Activated CD4-positive, alpha-beta memory T cell treated with anti-CD3 and anti-CD28 coated beads, Interleukin-2, amount 10 ng/mL, durations not matched to agents 7 days and 5 days (primary cell): ENCODE data around the gene CLCN2. TPM values are rescaled to one million over a fixed set of nuclear protein-coding genes. Genes with fewer than 3 reads are reported as not detected.

Source experiments
- CTCF ChIA-PET: fragments of 350-600 bp; sonication (Branson Sonifier 250); formaldehyde crosslinking; loops from one replicate; lab custom pipeline; 2021; ENCODE audit warnings: antibody characterized with exemption, inconsistent platforms; lab: Charles Lee
- POLR2A ChIA-PET: fragments of 350-600 bp; sonication (Branson Sonifier 250); formaldehyde crosslinking; loops from one replicate; lab custom pipeline; 2021; ENCODE audit warnings: antibody characterized with exemption; lab: Charles Lee
- DNase-seq: peaks from one replicate; pipeline ENCODE4 v3.0.0-alpha.2; 2020
- H3K27ac Mint-ChIP-seq: one replicate; pipeline ENCODE4 v1.8.0; 2021; ENCODE audit warnings: mild to moderate bottlenecking, mixed read lengths
- H3K27me3 Mint-ChIP-seq: one replicate; pipeline ENCODE4 v1.8.0; 2021; ENCODE audit warnings: mixed read lengths
- H3K36me3 Mint-ChIP-seq: one replicate; pipeline ENCODE4 v1.8.0; 2021; ENCODE audit warnings: low read depth, mixed read lengths
- H3K4me1 Mint-ChIP-seq: one replicate; pipeline ENCODE4 v1.8.0; 2021; ENCODE audit warnings: mixed read lengths
- H3K4me3 Mint-ChIP-seq: one replicate; pipeline ENCODE4 v1.8.0; 2021; ENCODE audit warnings: mild to moderate bottlenecking, mixed read lengths
- H3K9me3 Mint-ChIP-seq: one replicate; pipeline ENCODE4 v1.8.0; 2021; ENCODE audit warnings: mixed read lengths
- total RNA-seq, 2 experiments: library from RNA; stranded (reverse); gene quantifications; one replicate each; pipeline ENCODE4 v1.2.3, GENCODE V29; 2021

CLCN2 gene
- total RNA-seq, 2 experiments from 2014 or later, result 3.6 to 4.9 TPM

DNA sequence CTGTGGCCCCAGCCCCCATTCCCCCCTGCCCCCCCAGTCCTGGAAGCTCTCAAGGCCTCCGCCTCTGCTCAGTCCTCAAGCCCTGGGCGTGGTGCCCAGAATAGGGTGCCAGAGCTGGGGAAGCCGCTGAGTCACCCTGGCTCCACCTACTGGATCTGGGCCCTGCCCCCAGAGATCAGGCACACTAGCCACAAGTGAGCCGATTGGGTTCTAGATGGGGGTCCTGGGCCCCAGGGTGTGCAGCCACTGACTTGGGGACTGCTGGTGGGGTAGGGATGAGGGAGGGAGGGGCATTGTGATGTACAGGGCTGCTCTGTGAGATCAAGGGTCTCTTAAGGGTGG lies 41.3 kb downstream of the CLCN2 start:
- Mint-ChIP-seq H3K27ac (peak overlapping the region; percentile 49), H3K4me3 (no peak overlapping the region), H3K4me1 (peaks cover 44% of the 10 kb centered on the region), H3K36me3 (peaks cover 83% of the 10 kb centered on the region), H3K27me3 (no peaks in the 10 kb centered on the region), H3K9me3 (no peaks in the 10 kb centered on the region)
- DNase-seq, result peak; percentile 53
- ChIA-PET POLR2A (interaction anchor here (0.6 to 1.5 kb wide), 2 partner anchors 11 to 28 kb away, joined by 3 to 4 read pairs; no protein-coding TSS in a partner anchor), CTCF (interaction anchor here (1.2 kb wide), 1 partner anchor 14 kb away, joined by 4 read pairs; no protein-coding TSS in a partner anchor)

DNA sequence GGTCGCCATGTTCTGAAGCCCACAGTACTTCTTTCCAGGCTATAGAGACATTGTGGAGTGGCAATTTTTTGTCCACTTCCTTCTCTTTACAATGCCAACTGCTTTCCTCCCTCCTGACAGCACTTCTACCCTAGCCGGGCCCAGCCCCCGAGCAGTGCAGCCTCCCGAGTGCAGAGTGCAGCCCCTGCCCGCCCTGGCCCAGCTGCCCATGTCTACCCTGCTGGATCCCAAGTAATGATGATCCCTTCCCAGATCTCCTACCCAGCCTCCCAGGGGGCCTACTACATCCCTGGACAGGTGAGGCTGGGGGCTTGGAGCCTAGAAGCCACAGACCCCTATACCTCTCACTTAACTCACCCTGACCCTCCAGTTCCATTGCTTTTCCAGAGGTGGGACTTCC lies 44.2 kb downstream of the CLCN2 start:
- H3K4me1 Mint-ChIP-seq, result peaks cover 50% of the 10 kb centered on the region
- H3K9me3 Mint-ChIP-seq, result no peaks in the 10 kb centered on the region
- H3K27me3 Mint-ChIP-seq, result no peaks in the 10 kb centered on the region
- peak overlapping the region; percentile 90 for H3K4me3 Mint-ChIP-seq
- peaks cover 55% of the 10 kb centered on the region for H3K36me3 Mint-ChIP-seq
- ChIA-PET CTCF (no interaction called here), POLR2A (interaction anchor here (1.7 to 2.2 kb wide), 2 partner anchors 16 to 18 kb away, joined by 5 to 7 read pairs; no protein-coding TSS in a partner anchor)
- no peak for DNase-seq
- peak overlapping the region; percentile 90 for H3K27ac Mint-ChIP-seq

DNA sequence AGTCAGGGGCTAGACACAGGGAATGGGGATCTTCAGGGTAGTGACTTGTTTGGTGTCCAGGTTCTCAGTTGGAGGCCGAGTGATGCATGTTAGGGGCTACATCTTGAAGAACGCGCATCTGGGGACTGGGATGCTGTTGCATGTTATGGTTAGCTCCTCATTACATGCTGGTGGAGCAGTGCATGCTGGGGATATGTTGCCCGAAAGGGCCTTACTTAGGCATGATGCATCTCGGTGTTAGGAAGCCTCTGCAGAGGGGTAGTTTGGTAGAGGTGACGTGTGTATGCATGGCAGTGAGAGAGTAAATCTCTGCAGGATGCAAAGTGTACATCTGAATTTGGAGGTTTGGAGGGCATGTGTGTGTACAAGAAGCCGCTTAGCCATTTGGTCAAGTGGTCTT lies 44.6 kb downstream of the CLCN2 start:
- peak overlapping the region; percentile 90 for H3K27ac Mint-ChIP-seq
- peaks cover 50% of the 10 kb centered on the region for H3K4me1 Mint-ChIP-seq
- H3K9me3 Mint-ChIP-seq, result no peaks in the 10 kb centered on the region
- CTCF ChIA-PET, result no interaction called here
- no peaks in the 10 kb centered on the region for H3K27me3 Mint-ChIP-seq
- H3K36me3 Mint-ChIP-seq, result peaks cover 50% of the 10 kb centered on the region
- no peak for DNase-seq
- peak overlapping the region; percentile 90 for H3K4me3 Mint-ChIP-seq
- POLR2A ChIA-PET, result interaction anchor here (1.7 to 2.2 kb wide), 2 partner anchors 16 to 18 kb away, joined by 5 to 7 read pairs; no protein-coding TSS in a partner anchor

DNA sequence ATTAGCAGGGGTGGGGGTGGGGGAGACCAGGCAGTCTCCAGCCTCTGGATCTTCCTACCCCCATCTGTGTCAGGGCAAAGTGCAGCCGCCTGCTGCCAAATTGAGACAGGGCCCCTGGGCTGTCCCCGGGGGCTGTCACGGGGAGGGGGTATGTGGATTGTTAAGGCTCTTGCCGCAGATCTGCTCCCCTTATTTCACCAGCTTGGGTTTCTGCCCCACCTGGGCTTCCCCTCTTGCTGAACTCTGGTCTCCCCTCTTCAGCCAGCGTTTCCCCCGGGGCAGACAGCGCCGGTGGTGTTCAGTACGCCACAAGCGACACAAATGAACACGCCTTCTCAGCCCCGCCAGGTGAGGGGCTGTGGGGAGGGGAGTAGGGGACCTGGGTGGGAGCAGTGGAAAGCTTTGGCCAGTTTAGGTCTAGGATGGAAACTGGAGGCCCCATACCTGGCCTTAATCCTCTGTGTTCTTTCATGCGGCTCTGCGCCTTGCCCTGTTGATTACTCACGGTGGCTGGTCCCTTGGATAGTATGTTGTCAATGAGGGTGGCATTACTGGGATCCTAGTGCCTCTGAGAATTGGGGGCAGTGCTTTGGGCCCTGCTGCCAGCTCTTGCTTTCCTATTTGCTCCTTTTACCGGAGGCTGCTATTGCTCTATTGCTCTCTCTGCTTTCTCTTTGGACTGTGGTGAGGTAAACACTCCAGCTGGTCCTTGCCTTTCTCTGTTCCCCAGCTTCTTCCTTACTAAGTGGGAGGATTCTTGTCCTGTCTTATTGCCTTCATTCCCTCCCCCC lies 45.3 kb downstream of the CLCN2 start:
- H3K36me3 Mint-ChIP-seq, result peaks cover 43% of the 10 kb centered on the region
- ChIA-PET CTCF (interaction anchor here (0.7 kb wide), 1 partner anchor 66 kb away, joined by 4 read pairs; the partner anchor contains the start of gene EEF1AKMT4), POLR2A (interaction anchor here (0.8 to 2.2 kb wide), 12 partner anchors 10 to 69 kb away, joined by 3 to 18 read pairs (median 4); partner anchors contain the start of gene EEF1AKMT4)

DNA sequence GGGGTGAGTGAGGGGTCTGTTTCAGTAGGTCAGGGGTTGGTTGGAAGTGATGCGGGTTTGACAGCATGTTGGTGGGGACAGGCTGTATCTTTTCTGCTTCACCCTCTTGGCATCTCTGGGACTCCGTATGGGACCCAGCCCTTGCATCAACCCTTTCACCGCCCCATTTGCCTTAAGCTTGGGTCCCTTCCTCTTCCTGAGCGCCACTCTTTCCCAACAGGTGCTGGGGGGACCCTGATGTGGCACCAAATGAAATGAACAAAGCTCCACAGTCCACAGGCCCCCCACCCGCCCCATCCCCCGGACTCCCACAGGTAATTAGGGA lies 45.9 kb downstream of the CLCN2 start:
- Mint-ChIP-seq H3K9me3 (no peaks in the 10 kb centered on the region), H3K4me1 (peaks cover 45% of the 10 kb centered on the region), H3K36me3 (peaks cover 38% of the 10 kb centered on the region), H3K27me3 (no peaks in the 10 kb centered on the region), H3K27ac (peak overlapping the region; percentile 90), H3K4me3 (peak overlapping the region; percentile 90)
- POLR2A ChIA-PET, result interaction anchor here (0.8 to 2.2 kb wide), 11 partner anchors 10 to 69 kb away, joined by 3 to 18 read pairs (median 4); partner anchors contain the start of gene EEF1AKMT4
- CTCF ChIA-PET, result interaction anchor here (0.7 kb wide), 1 partner anchor 66 kb away, joined by 4 read pairs; the partner anchor contains the start of gene EEF1AKMT4
- DNase-seq, result no peak

More for the DNA sequence above, 45.3 kb downstream of the CLCN2 start:
- Mint-ChIP-seq H3K27me3 (no peaks in the 10 kb centered on the region), H3K4me3 (peak overlapping the region; percentile 90), H3K9me3 (no peaks in the 10 kb centered on the region), H3K4me1 (peaks cover 46% of the 10 kb centered on the region), H3K27ac (peak overlapping the region; percentile 90)
- no peak for DNase-seq

DNA sequence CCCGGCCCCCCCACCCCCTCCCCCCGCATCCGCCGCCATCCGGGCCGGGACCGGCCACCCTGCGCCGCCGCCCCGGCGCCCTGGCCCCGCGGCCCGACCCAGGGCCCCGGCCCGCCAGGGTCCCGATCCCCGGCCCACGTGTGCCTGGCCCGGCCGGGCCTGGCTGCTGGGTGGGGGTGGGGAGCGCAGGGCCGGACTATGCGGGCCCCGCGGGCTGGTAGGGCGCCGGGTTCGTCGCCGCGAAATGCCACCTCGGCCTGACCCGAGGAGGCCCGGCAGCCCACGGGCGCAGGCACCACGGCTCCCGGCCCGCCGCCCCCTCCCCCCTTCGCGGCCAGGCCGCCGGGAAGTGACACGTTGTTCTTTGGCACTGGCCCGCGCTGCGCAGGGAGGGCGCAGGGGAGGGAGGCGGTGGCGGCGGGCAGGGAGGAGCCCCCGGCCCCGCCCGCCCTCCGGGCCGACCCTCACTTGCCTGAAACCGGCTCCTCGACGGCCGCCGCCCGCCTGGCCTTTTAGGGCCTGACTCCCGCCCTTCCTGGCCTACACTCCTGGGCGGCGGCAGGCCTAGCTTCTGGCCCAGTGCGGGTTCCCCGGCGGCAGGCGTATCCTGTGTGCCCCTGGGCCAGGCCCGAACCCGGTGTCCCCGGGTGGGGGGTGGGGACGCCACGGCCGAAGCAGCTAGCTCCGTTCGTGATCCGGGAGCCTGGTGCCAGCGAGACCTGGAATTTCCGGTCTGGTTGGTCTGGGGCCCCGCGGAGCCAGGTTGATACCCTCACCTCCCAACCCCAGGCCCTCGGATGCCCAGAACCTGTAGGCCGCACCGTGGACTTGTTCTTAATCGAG lies 46.5 kb downstream of the CLCN2 start:
- Mint-ChIP-seq H3K36me3 (peaks cover 35% of the 10 kb centered on the region), H3K4me3 (peak overlapping the region; percentile 90), H3K9me3 (no peaks in the 10 kb centered on the region), H3K4me1 (peaks cover 42% of the 10 kb centered on the region), H3K27ac (peak overlapping the region; percentile 90), H3K27me3 (no peaks in the 10 kb centered on the region)
- ChIA-PET POLR2A (interaction anchor here (1.0 to 2.2 kb wide), 9 partner anchors 11 to 68 kb away, joined by 4 to 18 read pairs (median 4); partner anchors contain the start of gene EEF1AKMT4), CTCF (no interaction called here)
- DNase-seq, result peak; percentile 65

DNA sequence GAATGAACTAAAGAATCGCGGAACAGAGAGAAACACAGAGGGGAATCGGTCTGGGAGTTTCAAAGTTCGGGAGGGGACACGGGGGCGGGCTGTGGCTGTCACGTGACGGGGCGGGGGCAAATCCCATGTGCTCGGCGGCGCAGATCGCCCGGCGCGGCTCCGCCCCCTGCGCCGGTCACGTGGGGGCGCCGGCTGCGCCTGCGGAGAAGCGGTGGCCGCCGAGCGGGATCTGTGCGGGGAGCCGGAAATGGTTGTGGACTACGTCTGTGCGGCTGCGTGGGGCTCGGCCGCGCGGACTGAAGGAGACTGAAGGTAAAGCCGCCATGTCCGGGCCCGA lies 47.1 kb downstream of the CLCN2 start, which contains the start of gene EIF4G1:
Gene EIF4G1, plus strand, starts transcription at position 244 of the 337 bp plus-strand sequence. CDS start 1,191 bp downstream, outside the sequence.
- H3K27me3 Mint-ChIP-seq, result no peaks in the 10 kb centered on the region
- H3K4me3 Mint-ChIP-seq, result peak within 1 kb of the TSS; percentile 90
- ChIA-PET POLR2A (no interaction called here), CTCF (no interaction called here)
- H3K9me3 Mint-ChIP-seq, result no peaks in the 10 kb centered on the region
- peak within 1 kb of the TSS; percentile 90 for H3K27ac Mint-ChIP-seq
- DNase-seq, result peak; percentile 93
- H3K4me1 Mint-ChIP-seq, result peaks cover 36% of the 10 kb centered on the region
- peaks cover 34% of the 10 kb centered on the region for H3K36me3 Mint-ChIP-seq

DNA sequence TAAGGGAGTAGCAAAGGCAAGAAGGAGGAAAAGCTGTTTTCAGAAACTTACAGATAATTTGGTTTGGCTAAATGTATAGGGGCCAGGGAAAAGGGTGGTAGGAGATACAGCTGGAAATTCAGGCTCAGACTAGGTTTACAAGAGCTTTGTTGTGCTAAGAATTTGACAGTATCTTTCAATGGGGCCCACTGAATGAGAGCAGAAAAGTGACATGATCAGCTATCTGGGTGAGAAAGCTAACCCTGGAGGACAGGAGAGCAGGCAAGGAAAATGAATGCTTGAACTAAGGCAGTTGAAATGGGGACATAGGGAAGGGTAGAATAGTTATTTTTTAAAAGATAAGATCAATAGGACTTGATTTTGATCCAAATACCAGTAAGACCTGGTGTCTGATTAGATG lies 49.8 kb downstream of the CLCN2 start:
- Mint-ChIP-seq H3K4me3 (no peak overlapping the region), H3K9me3 (no peaks in the 10 kb centered on the region), H3K36me3 (peaks cover 40% of the 10 kb centered on the region), H3K27ac (no peak overlapping the region), H3K4me1 (peaks cover 15% of the 10 kb centered on the region), H3K27me3 (no peaks in the 10 kb centered on the region)
- DNase-seq, result no peak
- ChIA-PET CTCF (interaction anchor here (1.4 kb wide), 1 partner anchor 42 kb away, joined by 4 read pairs; no protein-coding TSS in a partner anchor), POLR2A (interaction anchor here (1.5 to 1.7 kb wide), 2 partner anchors 9 to 12 kb away, joined by 4 to 10 read pairs; partner anchors contain the start of gene PSMD2)

DNA sequence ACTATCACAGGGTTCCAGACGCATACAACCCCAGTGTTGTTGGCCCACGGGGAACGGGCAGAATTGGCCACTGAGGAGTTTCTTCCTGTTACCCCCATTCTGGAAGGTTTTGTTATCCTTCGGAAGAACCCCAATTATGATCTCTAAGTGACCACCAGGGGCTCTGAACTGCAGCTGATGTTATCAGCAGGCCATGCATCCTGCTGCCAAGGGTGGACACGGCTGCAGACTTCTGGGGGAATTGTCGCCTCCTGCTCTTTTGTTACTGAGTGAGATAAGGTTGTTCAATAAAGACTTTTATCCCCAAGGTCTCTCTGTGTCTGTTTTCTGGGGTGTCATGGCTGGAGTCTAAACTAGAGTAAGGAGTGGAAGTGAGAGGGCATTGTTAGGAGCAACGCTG lies 52.7 kb downstream of the CLCN2 start:
- no peaks in the 10 kb centered on the region for H3K27me3 Mint-ChIP-seq
- CTCF ChIA-PET, result no interaction called here
- POLR2A ChIA-PET, result no interaction called here
- no peak overlapping the region for H3K4me3 Mint-ChIP-seq
- H3K27ac Mint-ChIP-seq, result no peak overlapping the region
- peaks cover 54% of the 10 kb centered on the region for H3K36me3 Mint-ChIP-seq
- no peaks in the 10 kb centered on the region for H3K9me3 Mint-ChIP-seq
- H3K4me1 Mint-ChIP-seq, result peaks cover 1% of the 10 kb centered on the region
- no peak for DNase-seq

DNA sequence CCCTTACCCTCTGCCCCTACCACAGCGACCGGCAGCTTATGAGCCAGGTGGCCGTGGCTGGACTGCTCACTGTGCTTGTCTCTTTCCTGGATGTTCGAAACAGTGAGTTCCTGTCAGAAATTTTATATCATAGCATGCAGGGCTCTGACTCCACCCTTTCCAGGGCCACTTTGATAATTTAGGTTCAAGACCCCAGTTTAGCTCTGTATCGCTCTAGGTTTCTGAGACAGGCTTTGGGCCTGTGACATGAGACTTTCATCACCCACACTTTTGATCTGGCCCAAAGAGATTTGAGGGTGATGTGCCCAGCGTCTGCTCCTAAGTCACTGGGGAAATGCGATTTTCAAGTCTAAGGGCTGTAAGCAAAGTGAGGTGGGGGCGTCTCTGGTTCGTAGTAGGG lies 53.5 kb downstream of the CLCN2 start:
- no peak for DNase-seq
- CTCF ChIA-PET, result interaction anchor here (1.3 kb wide), 1 partner anchor 58 kb away, joined by 4 read pairs; the partner anchor contains the start of gene EEF1AKMT4
- Mint-ChIP-seq H3K36me3 (peaks cover 58% of the 10 kb centered on the region), H3K27me3 (no peaks in the 10 kb centered on the region), H3K4me3 (no peak overlapping the region), H3K27ac (no peak overlapping the region), H3K9me3 (no peaks in the 10 kb centered on the region), H3K4me1 (no peaks in the 10 kb centered on the region)
- POLR2A ChIA-PET, result no interaction called here

DNA sequence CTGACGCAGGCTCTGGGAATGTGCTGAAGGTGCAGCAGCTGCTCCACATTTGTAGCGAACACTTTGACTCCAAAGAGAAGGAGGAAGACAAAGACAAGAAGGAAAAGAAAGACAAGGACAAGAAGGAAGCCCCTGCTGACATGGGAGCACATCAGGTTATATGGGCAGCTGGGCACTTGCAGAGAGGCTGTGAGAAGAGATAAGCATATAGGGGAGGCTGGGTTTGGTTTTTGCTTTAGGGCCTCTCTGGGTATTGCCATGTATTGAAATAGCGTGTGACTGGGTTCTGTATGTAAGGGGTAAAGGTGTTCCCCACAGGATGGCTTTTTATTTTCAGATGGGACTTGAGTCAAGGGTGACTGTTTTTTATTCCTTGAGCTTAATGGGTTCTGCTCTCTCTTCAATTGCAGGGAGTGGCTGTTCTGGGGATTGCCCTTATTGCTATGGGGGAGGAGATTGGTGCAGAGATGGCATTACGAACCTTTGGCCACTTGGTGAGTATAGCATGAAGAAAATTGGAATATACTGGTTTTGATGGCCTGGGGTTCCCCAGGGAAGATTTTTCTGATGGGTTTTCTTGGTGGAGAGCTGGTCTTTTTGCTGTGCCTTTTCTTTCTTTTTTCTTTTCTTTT lies 54.9 kb downstream of the CLCN2 start:
- POLR2A ChIA-PET, result interaction anchor here (0.6 to 1.4 kb wide), 2 partner anchors 54 to 55 kb away, joined by 3 read pairs; partner anchors contain the start of genes CLCN2 and POLR2H

DNA sequence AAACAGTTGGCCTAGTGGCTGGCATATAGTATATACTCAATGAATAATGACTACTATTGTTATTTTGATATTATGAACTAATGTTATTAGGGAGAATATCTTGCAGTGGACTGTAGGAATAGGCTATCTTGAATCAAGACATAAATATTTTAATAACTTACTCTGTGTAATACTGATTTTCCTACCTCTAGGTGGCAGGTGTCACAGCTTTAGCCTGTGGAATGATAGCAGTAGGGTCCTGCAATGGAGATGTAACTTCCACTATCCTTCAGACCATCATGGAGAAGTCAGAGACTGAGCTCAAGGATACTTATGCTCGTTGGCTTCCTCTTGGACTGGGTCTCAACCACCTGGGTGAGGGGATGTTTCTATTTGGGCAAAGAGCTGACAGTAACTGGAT lies 55.8 kb downstream of the CLCN2 start:
- Mint-ChIP-seq H3K27ac (no peak overlapping the region), H3K9me3 (no peaks in the 10 kb centered on the region), H3K4me1 (peaks cover 11% of the 10 kb centered on the region), H3K27me3 (no peaks in the 10 kb centered on the region), H3K4me3 (no peak overlapping the region), H3K36me3 (peaks cover 74% of the 10 kb centered on the region)
- CTCF ChIA-PET, result interaction anchor here (0.7 to 1.7 kb wide), 6 partner anchors 15 to 869 kb away, joined by 3 to 6 read pairs (median 4); partner anchors contain the start of gene ABCC5
- DNase-seq, result no peak
- POLR2A ChIA-PET, result interaction anchor here (0.6 to 1.4 kb wide), 2 partner anchors 55 to 56 kb away, joined by 3 read pairs; partner anchors contain the start of genes CLCN2 and POLR2H

More for the DNA sequence above, 54.9 kb downstream of the CLCN2 start:
- H3K9me3 Mint-ChIP-seq, result no peaks in the 10 kb centered on the region
- H3K4me3 Mint-ChIP-seq, result no peak overlapping the region
- CTCF ChIA-PET, result interaction anchor here (0.9 to 1.7 kb wide), 6 partner anchors 13 to 57 kb away, joined by 3 to 6 read pairs (median 4); partner anchors contain the start of gene EEF1AKMT4
- H3K27ac Mint-ChIP-seq, result no peak overlapping the region
- DNase-seq, result no peak
- no peaks in the 10 kb centered on the region for H3K27me3 Mint-ChIP-seq
- H3K36me3 Mint-ChIP-seq, result peaks cover 68% of the 10 kb centered on the region
- peaks cover 7% of the 10 kb centered on the region for H3K4me1 Mint-ChIP-seq
